Thymus (tissue), 11 donors: Measurements from ENCODE around the gene CHKA. TPM values are rescaled to one million over a fixed set of nuclear protein-coding genes. Genes with fewer than 3 reads are reported as not detected.

Experiments
- DNase-seq, 9 donors: peaks; one replicate each; pipeline ENCODE4 v3.0.0-alpha.2; 2013; ENCODE audit warnings: low spot score in 9 of 9, low read depth in 6 of 9, missing footprints in 1 of 9
- H3K27ac ChIP-seq, 2 donors: one replicate each; pipeline ENCODE4 v1.5.1; 2013; ENCODE audit warnings: control low read depth in 1 of 2, low read depth in 1 of 2, low read length in 1 of 2, mild to moderate bottlenecking in 1 of 2, moderate library complexity in 1 of 2
- H3K27me3 ChIP-seq, 2 donors: one replicate each; pipeline ENCODE4 v1.5.1; 2013; ENCODE audit warnings: low read length in 1 of 2; ENCODE audit not compliant: control insufficient read depth in 2 of 2, insufficient read depth in 1 of 2
- H3K36me3 ChIP-seq, 2 donors: one replicate each; pipeline ENCODE4 v1.5.1; 2013; ENCODE audit warnings: low read length in 1 of 2, mild to moderate bottlenecking in 1 of 2, moderate library complexity in 1 of 2; ENCODE audit not compliant: control insufficient read depth in 2 of 2, insufficient read depth in 2 of 2
- H3K4me1 ChIP-seq, 2 donors: one replicate each; pipeline ENCODE4 v1.5.1; 2013; ENCODE audit warnings: low read length in 2 of 2; ENCODE audit not compliant: control insufficient read depth in 2 of 2, insufficient read depth in 2 of 2
- H3K4me3 ChIP-seq, 2 donors: one replicate each; pipeline ENCODE4 v1.5.1; 2013; ENCODE audit warnings: low read length in 2 of 2, control low read depth in 1 of 2, mild to moderate bottlenecking in 1 of 2
- H3K9me3 ChIP-seq, 2 donors: one replicate each; pipeline ENCODE4 v1.5.1; 2013; ENCODE audit warnings: low read length in 1 of 2, mild to moderate bottlenecking in 1 of 2; ENCODE audit not compliant: control insufficient read depth in 2 of 2, insufficient read depth in 1 of 2
- whole genome bisulfite sequencing: extraction: QIAGEN DNeasy Blood & Tissue Kit; methylation state at CpG from one replicate; pipeline ENCODE4 v1.1.7; 2013; 5-methylcytosine and 5-hydroxymethylcytosine counted together
- polyA plus RNA-seq: library from polyadenylated mRNA; stranded (reverse); fragments of 200-250 nt; gene quantifications from one replicate; pipeline ENCODE4 v1.2.3, GENCODE V29; 2013
- total RNA-seq: library from RNA; stranded (reverse); fragments of 120-200 nt; gene quantifications from one replicate; pipeline ENCODE4 v1.2.4, GENCODE V29; 2013
- donor health status: healthy.

Gene CHKA
- total and polyA plus RNA-seq, 2 donors = 8.7 to 46.0 TPM

DNA sequence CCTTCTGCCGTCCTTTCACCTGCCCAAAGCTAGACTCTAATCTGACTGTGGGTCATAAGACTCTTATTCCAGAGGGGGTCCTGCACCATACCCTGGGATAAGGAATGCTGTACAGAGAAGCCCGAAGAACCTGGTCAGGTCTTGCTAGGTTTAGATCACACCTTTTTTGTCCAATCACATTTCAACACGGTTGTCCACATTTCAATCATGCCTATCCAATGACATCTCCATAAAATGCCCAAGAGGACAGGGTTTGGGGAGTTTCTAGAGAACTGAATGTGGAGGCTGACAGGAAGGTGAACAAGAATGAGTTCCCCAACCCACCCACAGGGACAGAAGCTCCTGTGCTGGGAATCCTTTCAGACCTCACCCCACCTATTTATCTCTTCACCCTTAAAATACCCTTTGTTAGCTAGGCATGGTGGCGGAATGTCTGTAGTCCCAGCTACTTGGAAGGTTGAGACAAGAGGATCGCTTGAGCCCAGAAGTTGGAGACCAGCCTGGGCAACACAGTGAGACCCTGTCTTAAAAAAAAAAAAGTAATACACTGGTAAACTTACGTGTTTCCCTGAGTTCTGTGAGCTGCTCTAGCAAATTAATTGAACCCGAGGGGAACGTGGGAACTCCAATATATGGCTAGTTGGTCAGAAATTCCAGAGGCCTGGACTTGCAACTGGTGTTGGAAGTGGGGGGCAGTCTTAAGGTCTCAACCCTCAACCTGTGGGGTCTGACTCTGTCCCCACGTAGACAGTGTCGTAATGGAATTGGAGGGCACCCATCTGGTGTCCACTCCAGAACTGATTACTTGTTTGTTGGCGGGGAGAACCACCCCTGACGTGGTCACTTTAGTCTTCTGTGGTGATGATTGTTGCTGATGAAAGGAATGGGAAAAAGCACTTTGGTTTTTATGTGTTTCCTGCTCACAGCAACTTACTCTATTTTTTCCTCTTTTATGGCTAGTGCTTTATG is 64.6 kb downstream of the CHKA start:
- no peaks in the 10 kb centered on the region for H3K27me3 ChIP-seq
- DNase-seq = no peak
- peaks cover 20 to 26% of the 10 kb centered on the region in 2 donors for H3K36me3 ChIP-seq
- WGBS = 98% methylated on average over 12 of the region's 12 CpGs
- H3K4me3 ChIP-seq = no peak overlapping the region
- H3K4me1 ChIP-seq = no peaks in the 10 kb centered on the region
- no peak overlapping the region for H3K27ac ChIP-seq
- H3K9me3 ChIP-seq = no peaks in the 10 kb centered on the region

DNA sequence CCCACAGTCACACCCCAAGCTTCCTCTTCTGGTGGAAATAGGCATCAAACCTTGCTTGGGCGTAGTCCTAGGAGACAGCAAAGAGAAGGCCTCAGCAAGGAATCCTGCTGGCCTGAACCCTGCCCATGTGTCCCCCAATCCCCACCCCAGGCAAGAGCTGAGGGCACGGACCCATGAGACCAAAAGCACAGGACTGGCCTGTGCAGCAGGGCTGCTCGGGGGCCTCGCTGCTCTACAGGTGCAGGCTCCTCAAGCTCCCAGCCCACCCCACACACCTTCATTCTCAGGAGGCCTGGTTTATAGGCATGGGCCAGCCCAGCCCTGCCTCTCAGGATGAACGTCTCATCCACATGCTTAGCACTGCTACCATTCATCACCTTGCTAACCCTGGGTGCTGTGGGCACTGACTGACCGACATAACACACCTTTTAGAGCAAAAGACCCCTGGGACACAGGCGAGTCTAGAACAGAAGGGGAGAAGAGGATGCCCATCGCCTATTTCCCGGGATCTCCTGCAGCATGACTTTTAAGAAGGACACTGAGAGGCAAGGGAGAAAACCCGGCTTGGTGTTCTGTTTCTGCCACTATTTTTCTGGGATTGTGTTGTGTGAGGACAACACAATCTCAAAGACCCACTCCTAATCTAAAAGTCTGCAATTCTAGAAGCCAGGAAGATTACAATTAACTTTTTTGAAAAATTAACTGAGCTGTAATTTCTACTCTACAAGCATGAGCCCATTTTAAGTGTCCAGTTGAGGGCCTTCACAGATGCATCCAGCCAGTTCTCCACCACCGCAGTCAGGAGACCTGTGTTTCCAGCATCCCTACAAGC is 67.0 kb downstream of the CHKA start:
- no peak for DNase-seq
- Histone ChIP-seq H3K4me3 (no peak overlapping the region), H3K27ac (no peak overlapping the region), H3K9me3 (no peaks in the 10 kb centered on the region), H3K36me3 (peaks cover 31 to 46% of the 10 kb centered on the region in 2 donors), H3K27me3 (no peaks in the 10 kb centered on the region), H3K4me1 (no peaks in the 10 kb centered on the region)
- 96% methylated on average over 11 of the region's 11 CpGs for WGBS

DNA sequence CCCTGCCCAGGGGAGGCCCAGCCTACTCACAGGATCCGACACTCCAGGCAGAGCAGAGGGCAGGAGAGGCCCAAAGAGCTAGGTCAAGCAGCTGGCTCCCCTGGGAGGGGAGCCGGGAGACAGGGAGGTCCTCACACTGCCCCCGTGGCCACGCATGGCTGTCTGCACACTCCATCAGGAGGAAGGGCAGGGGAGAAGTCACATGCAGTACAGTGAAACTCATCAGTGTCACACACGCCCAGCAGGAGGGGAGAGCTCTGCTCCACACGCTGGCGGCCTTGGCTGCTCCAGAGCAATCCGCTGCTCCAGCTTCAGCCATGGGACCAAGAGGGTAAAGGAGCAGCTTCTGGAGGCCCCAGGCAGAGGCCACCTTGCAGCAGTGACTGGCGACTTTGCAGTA is 68.1 kb downstream of the CHKA start:
- peaks cover 38 to 55% of the 10 kb centered on the region in 2 donors for H3K36me3 ChIP-seq
- no peak overlapping the region for H3K27ac ChIP-seq
- no peaks in the 10 kb centered on the region for H3K27me3 ChIP-seq
- 95% methylated on average over 9 of the region's 9 CpGs for WGBS
- no peaks in the 10 kb centered on the region for H3K9me3 ChIP-seq
- H3K4me3 ChIP-seq = no peak overlapping the region
- DNase-seq = no peak
- H3K4me1 ChIP-seq = no peaks in the 10 kb centered on the region

DNA sequence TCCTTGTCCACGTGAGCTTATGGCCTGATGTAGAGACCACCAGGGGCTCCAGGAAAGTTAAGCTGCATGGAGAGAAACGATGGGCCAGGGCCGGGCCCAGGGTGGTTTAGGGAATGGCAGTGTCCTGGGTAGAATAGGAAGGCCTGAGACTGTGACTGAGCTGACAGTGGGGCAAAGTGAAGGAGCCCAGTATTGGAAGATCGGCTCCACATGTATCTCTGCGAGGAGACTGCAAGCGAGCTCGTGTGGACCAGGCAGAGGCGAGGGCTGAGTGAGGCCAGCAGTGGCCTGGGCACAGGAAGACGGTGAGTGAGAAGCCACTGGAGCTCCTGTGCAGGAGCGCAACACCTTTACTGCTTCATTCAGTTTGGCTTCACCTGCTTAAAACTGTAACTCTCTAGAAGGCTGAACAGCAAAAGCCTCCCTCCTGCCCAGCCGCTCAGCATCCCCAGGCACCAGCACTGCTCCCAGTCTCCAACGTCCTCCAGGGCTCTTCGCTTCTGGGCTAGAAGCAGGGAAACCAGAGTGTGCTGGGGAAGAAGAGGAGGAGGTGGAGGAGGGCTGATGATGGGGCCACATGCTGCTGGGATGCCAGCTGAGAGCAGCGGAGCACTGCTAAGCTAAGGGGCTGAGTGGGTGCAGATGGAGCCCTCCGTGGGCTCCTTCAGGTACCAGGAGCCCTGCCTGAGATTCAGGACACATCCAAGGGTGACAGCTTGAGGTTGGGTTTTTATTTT is 68.9 kb downstream of the CHKA start:
- Histone ChIP-seq H3K4me1 (no peaks in the 10 kb centered on the region), H3K27ac (no peak overlapping the region), H3K9me3 (no peaks in the 10 kb centered on the region), H3K27me3 (no peaks in the 10 kb centered on the region), H3K36me3 (peaks cover 38 to 62% of the 10 kb centered on the region in 2 donors), H3K4me3 (no peak overlapping the region)
- DNase-seq = no peak
- 97% methylated on average over 15 of the region's 15 CpGs for WGBS

DNA sequence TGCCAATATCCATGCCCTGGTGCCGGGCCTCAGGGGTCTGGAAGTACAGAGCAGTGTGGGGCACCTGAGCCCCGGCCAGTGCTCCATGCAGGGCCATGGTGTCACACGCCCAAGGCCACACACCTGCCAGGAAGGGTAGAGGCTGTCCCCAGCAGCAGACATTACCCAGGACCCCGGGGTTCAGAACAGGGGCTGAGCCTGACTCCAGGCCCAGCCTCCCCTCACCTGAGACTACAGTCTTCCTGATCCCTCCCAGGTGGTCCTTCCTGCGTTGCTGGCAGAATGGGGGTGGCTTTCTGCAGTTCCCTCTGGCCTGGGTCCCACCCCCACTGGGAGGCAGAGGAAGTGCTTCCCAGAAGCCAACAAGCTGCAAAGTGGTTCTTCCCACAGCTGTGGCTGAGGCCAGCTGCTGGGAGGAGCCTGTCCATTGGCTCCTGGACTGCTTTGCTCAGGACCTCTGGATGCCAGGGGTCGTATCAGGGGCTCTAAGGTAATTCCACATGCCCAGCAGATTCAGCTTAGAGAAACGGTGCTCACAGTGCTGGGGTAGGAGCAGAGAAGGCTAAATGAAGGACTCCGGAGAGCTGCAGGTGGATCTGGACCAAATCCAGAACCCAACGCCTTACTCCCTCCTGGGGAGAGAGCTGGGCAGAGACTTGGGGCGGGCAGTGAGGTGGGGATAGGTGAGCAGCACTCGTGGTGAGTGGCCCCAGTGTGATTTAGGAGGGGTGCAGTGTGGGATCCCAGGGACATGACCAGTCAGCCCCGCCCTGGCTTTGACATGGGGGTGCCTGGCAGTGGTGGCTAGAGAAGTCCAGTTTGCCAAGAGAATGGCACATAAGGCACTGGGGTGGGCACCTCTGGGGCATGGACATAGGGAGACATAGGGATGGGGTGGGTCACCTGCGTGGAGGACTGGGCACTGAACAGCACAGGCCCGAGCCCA is 69.7 kb downstream of the CHKA start:
- Histone ChIP-seq H3K27ac (no peak overlapping the region), H3K36me3 (peaks cover 42 to 65% of the 10 kb centered on the region in 2 donors), H3K4me1 (no peaks in the 10 kb centered on the region), H3K27me3 (no peaks in the 10 kb centered on the region), H3K9me3 (no peaks in the 10 kb centered on the region), H3K4me3 (no peak overlapping the region)
- DNase-seq = no peak
- 97% methylated on average over 14 of the region's 14 CpGs for WGBS

DNA sequence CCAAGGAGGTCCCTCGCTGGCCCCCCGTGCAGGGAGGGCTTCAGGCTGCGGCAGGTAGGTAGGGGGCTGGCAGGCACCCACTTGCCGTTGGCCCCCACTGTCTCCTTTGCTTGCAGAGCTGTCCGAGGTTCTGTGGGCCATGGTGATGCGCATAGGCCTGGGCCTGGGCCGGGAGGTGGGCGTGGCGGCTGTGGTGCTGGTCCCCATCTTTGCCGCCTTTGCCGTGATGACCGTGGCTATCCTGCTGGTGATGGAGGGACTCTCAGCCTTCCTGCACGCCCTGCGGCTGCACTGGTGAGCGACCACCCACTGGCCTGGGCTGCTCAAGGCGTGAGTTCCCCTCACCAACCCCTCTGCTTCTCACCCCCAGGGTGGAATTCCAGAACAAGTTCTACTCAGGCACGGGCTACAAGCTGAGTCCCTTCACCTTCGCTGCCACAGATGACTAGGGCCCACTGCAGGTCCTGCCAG is 70.8 kb downstream of the CHKA start:
- H3K27ac ChIP-seq = no peak overlapping the region
- peaks cover 47 to 73% of the 10 kb centered on the region in 2 donors for H3K36me3 ChIP-seq
- DNase-seq = no peak
- no peak overlapping the region for H3K4me3 ChIP-seq
- 99% methylated on average over 18 of the region's 18 CpGs for WGBS
- no peaks in the 10 kb centered on the region for H3K9me3 ChIP-seq
- H3K4me1 ChIP-seq = no peaks in the 10 kb centered on the region
- H3K27me3 ChIP-seq = no peaks in the 10 kb centered on the region

DNA sequence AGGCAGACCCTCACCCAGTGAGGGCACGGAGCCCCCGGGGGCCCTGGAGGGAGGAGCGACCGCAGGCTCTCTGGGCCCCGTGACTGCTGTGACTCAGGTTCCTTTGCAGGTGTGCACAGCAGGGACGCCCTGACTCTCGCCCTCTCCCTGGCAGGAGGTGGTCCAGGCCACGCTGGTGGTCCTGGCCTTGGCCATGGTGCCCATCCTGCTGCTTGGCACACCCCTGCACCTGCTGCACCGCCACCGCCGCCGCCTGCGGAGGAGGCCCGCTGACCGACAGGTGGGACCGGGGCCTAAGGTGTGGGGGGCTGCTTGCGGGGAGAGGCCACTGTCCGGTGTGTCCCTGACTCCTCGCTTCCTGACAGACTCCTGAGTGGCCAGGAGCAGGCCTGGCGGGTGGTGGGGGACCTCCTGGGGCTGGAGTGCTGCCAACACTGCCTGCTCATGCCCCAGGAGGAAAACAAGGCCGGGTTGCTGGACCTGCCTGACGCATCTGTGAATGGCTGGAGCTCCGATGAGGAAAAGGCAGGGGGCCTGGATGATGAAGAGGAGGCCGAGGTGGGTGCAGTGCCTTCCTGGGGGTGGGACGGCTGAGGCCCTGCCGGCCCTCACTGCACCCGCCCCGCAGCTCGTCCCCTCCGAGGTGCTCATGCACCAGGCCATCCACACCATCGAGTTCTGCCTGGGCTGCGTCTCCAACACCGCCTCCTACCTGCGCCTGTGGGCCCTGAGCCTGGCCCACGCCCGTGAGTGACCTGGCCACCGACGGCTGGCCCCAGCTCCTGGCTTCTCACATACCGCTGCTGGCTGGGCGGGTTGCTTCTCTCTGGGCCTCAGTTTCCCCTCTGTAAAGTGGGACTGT is 71.4 kb downstream of the CHKA start:
- 98% methylated on average over 40 of the region's 40 CpGs for WGBS
- H3K27me3 ChIP-seq = no peaks in the 10 kb centered on the region
- H3K4me3 ChIP-seq = no peak overlapping the region
- DNase-seq = no peak
- peaks cover 48 to 79% of the 10 kb centered on the region in 2 donors for H3K36me3 ChIP-seq
- no peak overlapping the region for H3K27ac ChIP-seq
- no peaks in the 10 kb centered on the region for H3K9me3 ChIP-seq
- H3K4me1 ChIP-seq = no peaks in the 10 kb centered on the region
